PFSK-1 (cell line): ENCODE measurements around the gene RETSAT.

Experiments
- POLR2AphosphoS5 ChIP-seq: IDR thresholded peaks from 2 replicates; pipeline ENCODE4 v1.6.1; 2012; ENCODE audit warnings: low read depth, mild to moderate bottlenecking, control low read depth, low read length, moderate library complexity
- SIN3A ChIP-seq: IDR thresholded peaks from 2 replicates; pipeline ENCODE4 v1.6.1; 2012; ENCODE audit warnings: mild to moderate bottlenecking, low read length, moderate library complexity, borderline replicate concordance; ENCODE audit not compliant: insufficient read depth
- TF ChIP-seq, protein P1 (sequence below), 2 experiments: IDR thresholded peaks; 2 replicates each; pipeline versions ENCODE4 v1.6.1 to v1.8.0; 2011 to 2012; ENCODE audit warnings: low read depth in 2 of 2, low read length in 2 of 2, control low read depth in 1 of 2, inconsistent platforms in 1 of 2, mild to moderate bottlenecking in 1 of 2, moderate library complexity in 1 of 2; ENCODE audit not compliant: insufficient read depth in 1 of 2

DNA sequence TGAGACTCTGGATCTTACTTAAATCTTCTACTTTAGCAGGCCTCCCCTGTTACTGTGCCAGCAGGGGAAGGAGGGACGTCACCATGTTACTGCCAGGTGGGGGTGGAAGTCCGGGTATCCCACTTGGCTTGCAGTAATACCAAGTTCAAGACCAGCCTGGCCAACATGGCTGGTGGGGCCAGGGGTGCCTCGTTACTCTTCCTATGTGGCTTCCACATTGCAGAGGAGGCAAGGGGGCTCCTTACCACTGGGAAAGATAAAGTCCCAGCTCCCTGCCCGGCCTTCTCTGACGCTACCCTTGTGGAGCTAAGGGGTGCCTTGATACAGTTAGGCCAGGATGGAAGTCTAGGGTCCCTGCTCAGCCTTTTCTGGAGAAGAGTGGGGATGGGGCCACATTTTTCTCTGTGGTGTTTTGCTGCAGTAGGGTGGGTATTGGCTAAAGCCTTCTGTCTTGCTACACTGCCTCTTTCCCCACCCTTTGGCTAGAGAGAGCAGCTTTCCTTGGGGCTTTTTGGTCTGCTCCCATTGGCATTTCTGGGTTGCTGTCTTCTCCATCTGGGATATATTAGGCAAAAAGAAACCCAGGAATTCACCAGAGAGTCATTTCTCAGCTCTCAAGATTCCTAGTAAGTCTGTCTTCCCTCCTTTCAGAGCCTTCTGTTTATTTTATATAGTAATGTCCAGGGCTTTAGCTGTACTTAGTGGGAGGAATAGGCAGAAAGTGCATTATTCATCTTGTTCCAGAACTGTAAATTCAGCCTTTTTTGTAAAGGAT lies 22.1 kb upstream of the RETSAT start:
- TF ChIP-seq POLR2AphosphoS5, result no peak
- TF ChIP-seq, protein P1, sequence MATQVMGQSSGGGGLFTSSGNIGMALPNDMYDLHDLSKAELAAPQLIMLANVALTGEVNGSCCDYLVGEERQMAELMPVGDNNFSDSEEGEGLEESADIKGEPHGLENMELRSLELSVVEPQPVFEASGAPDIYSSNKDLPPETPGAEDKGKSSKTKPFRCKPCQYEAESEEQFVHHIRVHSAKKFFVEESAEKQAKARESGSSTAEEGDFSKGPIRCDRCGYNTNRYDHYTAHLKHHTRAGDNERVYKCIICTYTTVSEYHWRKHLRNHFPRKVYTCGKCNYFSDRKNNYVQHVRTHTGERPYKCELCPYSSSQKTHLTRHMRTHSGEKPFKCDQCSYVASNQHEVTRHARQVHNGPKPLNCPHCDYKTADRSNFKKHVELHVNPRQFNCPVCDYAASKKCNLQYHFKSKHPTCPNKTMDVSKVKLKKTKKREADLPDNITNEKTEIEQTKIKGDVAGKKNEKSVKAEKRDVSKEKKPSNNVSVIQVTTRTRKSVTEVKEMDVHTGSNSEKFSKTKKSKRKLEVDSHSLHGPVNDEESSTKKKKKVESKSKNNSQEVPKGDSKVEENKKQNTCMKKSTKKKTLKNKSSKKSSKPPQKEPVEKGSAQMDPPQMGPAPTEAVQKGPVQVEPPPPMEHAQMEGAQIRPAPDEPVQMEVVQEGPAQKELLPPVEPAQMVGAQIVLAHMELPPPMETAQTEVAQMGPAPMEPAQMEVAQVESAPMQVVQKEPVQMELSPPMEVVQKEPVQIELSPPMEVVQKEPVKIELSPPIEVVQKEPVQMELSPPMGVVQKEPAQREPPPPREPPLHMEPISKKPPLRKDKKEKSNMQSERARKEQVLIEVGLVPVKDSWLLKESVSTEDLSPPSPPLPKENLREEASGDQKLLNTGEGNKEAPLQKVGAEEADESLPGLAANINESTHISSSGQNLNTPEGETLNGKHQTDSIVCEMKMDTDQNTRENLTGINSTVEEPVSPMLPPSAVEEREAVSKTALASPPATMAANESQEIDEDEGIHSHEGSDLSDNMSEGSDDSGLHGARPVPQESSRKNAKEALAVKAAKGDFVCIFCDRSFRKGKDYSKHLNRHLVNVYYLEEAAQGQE (IDR thresholded peaks at IDR 0.05; ENCODE audit: insufficient read depth in 1 of 2, low read depth in 2 of 2, low read length in 2 of 2), result no peak
- TF ChIP-seq SIN3A, result no peak
